Panc1 (cell line): ENCODE data around the gene FLACC1.

ENCODE experiments used
- POLR2AphosphoS5 ChIP-seq: IDR thresholded peaks from 2 replicates; pipeline ENCODE4 v1.6.1; 2012; ENCODE audit warnings: mild to moderate bottlenecking, low read depth, low read length, moderate library complexity
- SIN3A ChIP-seq: IDR thresholded peaks from 2 replicates; pipeline ENCODE4 v1.6.1; 2012; ENCODE audit warnings: low read depth, mild to moderate bottlenecking, low read length, moderate library complexity, borderline replicate concordance; ENCODE audit not compliant: insufficient read depth
- TCF7L2 ChIP-seq: IDR thresholded peaks from 2 replicates; pipeline ENCODE4 v1.6.1; 2011; ENCODE audit warnings: mild to moderate bottlenecking, low read depth, low read length, inconsistent platforms
- TF ChIP-seq, protein P1 (sequence below): fragments of 450-650 bp; IDR thresholded peaks from 2 replicates; pipeline ENCODE4 v1.5.1; 2017; ENCODE audit warnings: mild to moderate bottlenecking

GRCh38 chr2:201246280-201246679 lies 110.9 kb downstream of the FLACC1 start:
- TF ChIP-seq TCF7L2: no peak
- TF ChIP-seq, protein P1, sequence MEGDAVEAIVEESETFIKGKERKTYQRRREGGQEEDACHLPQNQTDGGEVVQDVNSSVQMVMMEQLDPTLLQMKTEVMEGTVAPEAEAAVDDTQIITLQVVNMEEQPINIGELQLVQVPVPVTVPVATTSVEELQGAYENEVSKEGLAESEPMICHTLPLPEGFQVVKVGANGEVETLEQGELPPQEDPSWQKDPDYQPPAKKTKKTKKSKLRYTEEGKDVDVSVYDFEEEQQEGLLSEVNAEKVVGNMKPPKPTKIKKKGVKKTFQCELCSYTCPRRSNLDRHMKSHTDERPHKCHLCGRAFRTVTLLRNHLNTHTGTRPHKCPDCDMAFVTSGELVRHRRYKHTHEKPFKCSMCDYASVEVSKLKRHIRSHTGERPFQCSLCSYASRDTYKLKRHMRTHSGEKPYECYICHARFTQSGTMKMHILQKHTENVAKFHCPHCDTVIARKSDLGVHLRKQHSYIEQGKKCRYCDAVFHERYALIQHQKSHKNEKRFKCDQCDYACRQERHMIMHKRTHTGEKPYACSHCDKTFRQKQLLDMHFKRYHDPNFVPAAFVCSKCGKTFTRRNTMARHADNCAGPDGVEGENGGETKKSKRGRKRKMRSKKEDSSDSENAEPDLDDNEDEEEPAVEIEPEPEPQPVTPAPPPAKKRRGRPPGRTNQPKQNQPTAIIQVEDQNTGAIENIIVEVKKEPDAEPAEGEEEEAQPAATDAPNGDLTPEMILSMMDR: no peak
- TF ChIP-seq POLR2AphosphoS5: no peak
- TF ChIP-seq SIN3A: no peak
